HG03108 (cell line): ENCODE measurements around the gene CRTAC1.

Source experiments
- ATAC-seq: cut with Tn5 transposase; IDR thresholded peaks from one replicate; pipeline ENCODE4 v1.9.1; 2021; ENCODE audit warnings: moderate library complexity; ENCODE audit not compliant: unreplicated experiment

CRTAC1 gene

DNA sequence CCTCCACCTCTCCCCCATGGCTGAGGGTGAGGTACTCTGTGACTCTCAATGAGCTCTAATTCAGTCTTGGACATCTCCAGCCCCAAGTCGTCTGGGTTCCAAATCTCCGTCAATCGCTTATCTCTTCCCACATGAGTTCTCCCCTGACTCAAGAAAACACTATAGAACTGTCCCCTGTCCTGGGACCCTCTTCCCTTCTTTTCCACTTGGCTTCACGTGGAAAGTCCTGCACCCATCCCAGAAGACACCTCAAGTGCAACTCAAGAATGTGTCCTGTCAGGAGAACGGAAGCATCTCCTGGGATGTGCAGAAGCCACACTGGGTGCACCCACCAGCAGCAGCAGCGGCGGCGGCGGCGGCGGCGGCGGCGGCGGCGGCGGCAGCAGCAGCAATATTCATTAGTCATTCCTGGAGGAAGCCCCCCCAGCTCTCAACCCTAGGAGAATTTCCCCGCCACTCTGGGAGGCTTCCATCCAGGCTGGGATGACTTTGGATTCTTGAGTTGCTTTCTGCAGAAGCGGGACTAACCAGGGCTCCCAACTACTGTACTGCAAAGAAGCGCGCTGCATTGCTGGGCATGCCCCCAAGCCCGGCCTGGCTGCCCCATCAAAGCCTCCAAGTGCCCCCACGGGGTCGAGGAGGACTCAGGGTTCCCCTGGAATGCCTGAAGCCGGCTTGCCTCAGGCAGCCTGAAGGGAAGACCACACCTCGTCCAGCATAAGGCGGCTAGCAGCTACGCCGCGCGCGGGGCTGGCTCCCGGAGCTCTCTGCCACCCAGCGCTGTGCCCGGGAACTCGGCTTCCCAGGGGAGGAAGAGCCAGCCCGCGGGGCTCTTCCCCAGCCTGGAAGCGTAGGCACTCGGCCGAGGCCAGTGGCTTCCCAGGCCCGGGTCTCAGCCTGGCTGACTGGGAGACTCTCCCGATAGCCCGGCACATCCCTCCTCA lies 1.0 kb downstream of the CRTAC1 start:
- ATAC-seq = no peak

DNA sequence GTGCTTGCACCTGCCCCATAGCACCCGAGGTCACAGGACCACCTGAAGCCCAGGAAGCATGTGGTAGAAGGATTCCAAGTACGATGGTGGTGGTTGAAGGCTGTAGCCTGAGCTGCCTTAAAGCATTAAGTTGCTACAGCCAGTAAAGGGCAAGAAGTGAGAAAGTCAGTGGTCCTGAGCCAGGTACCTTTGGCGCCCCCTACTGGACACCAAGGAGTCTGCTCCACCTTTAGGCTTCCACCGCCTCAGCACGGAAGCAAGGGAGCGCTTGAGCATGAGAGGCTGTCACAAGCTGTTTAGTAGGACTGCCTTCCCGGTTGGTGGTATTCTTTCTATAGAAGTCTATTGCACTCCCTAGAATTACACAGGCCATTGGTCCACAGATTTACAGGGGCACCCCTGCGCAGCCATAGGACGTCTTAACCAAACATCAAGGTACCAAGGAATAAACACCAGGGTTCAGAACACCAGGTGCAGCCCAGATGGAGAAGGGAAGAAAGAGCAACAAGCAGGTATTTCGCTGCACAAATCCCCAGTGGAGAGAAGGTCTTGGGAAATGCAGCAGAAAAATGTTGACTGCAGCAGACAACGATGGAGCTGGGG lies 2.2 kb downstream of the CRTAC1 start:
- no peak for ATAC-seq

DNA sequence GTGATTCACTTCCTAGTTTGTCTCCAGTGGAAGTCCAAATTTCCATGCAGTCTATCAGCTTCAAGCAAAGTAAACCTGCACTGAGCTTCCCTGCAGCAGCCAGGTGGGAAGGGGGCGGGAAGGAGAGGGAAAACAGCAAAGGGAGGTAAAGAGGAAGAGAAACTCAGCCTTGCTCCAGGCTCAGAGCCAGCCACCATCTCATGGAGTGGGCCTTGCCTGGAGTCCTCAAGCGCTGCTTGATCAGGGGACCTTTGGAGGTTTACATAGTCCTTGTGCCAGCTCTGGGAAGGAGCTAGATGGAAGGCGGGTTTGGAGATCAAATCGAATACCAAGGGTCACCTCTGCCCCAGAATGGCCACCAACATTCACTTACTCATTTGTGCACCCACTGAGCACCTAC lies 7.4 kb downstream of the CRTAC1 start:
- no peak for ATAC-seq

DNA sequence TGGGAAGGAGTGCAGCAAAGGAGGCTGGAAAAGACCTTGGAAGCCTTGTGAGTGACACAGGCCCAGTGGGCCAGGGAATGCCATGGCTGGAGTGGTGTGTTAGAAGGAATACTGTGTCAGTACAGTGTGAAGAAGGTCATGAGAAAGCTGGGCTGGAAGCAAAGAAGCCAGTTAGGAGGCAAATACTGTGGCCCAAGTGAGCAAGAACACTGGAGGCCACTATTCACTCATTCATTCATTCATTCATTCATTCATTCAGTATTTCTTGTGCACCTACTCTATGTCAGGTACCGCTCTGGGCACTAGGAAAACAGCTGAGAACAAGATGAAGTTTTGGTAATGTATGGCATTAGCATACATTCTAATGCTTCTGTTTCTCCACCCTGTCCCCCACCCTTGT lies 9.6 kb downstream of the CRTAC1 start:
- ATAC-seq = no peak

DNA sequence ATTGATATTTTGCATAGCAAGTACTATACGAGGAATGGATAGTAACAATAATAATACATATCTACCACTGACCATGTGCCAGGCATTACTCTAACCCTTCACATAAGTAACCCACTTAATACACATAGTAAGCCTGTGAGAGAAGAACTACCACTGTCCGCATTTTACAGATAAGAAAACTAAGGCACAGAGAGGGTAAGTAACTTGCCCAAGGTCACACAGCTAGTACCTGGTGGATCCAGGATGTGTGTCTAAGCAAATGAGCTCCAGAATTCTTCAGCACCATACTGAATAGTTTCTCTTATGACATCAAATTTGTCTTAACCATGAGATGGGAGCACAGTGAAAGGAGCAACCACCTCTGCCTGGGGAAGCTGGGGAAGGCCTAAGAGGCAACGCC lies 10.2 kb downstream of the CRTAC1 start:
- no peak for ATAC-seq

DNA sequence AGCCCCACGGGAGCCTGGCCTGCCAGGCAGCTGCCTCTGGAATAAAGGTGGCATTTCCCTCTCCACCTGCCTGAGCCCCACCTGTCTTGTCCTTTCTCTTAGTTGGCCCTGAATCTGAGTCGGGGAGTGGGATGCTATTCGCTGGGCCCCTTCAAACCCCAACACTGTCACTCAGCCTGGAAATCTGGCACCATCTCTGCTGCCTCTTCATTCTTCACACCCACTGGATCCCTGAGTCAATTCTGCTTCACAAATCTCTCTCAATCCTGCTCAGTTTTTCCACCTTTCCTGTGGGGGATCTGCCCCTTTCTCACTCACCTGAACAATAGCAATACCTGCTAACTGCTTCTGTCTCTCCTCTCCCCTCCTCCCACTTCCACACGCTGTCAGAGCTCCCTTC lies 10.6 kb downstream of the CRTAC1 start:
- ATAC-seq = no peak

DNA sequence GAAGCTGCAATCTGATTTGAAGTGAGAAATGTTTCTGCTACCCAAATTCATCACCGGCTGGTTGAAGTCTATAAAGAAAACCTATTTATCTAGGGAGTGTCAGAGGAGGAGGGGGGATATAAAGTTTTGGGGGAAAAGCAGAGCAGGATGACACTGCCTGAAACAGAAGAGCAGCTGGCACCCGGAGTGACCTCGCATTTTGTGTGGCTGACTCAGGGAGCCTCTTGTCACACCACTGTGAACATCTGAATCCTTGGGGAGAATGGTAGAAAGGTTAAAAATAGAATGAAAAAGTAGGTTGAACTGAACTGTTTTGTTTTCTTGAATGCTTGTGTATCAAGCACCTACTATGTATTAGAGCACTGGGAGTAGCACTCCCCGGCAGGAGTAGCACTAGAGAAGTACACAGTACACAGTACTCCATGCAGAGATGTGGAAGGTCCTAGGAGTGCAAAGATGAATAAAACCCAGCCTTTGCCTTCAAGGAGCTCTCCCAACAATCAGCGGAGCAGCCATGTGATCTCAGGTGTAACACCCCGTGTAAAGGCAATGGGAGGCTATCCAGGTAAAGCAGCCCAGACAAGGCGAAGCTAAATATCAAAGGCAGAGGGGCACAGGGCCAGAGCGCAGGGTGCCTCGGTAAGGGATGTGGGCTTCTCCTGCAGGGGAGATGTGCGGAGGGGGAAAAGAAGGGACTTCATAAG lies 13.5 kb downstream of the CRTAC1 start:
- ATAC-seq = no peak

DNA sequence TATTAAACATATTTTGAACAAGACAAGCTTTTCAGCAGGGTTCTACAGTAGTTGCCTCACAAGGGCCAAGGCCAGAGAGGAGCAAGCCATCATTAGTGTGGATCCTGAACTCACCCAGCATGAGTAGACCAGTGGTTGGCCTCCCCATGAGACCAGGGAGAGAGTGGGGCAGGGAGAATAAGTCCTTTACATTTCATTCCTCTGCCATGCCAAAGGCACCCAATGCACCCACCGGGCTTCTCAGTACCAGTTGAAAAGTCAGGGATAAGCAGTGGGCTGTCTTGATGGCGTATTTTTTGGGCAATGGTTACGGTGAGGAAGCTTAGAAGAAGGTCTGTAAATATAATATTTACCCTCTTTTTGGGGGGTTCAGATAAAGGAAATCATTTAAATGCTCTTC lies 16.6 kb downstream of the CRTAC1 start:
- no peak for ATAC-seq

DNA sequence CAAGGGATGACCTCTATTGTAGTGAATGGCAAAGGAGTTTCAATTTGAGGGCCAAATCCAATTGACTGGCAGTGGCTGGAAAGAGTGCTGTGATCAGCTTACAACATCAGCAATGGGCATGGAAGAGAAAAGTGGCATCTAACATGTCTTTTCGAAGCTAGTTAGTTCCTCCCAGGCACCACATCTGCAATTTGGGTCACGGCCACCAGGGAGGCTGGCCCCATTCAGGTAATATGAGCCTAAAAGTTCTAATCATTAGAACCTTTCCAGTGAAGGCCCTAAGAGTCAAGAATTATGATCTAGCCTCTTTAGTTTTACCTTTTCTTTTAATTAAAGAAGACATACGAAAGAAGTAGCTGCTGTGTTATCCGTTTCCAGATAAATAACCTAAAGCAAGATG lies 17.3 kb downstream of the CRTAC1 start:
- no peak for ATAC-seq

DNA sequence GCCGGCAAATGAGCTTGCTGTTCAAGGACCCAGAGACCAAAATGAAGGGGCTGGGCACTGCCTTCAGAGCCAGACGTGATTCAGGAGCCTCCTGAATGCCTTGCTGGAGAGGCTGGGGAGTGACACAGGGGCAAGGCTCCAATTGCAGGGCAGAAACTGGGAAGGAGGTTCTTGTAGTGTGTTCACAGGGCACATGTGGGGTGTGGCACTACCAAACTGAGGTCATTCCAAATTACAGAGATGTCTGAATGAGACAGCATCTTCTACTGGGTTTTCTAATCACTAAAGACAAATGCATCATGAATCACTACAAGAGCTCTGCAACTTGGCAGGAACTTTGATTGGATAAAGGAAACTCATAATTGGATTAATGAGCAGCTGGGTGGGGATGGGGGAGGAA lies 17.8 kb downstream of the CRTAC1 start:
- ATAC-seq = no peak

DNA sequence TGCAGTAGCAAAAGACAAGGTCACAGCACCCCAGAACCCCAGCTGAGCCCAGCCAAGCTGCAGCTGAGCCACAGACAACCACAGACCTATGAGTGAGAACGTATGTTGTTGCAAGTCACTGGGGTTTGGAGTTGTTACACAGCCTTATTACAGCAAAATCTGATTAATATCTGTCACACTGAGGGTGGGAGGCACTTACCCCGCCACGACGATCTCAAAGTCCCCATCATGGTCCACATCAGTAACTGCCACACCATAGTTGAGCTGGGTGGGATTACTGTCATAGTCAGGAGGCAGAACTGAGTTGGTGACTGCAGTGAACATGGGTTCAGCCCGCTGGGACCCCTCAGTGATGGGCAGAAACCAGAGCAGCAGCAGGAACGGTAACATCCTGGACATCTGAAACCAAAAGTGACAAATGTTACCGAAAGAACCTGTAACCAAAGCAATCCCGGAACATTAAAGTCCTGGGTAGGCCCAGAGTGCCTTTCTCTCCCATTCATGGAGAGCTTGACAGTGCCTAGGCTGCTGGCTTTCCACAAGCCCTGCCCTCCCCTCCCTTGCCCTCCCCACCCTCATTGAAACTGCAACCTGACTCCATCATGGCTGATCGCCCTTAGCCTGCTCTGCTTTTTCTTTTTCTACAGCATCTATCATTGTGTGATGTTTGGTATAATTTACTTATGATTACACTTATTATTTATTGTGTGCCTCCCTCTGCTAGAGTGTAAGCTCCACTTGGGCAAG lies 19.3 kb downstream of the CRTAC1 start:
- ATAC-seq = no peak

DNA sequence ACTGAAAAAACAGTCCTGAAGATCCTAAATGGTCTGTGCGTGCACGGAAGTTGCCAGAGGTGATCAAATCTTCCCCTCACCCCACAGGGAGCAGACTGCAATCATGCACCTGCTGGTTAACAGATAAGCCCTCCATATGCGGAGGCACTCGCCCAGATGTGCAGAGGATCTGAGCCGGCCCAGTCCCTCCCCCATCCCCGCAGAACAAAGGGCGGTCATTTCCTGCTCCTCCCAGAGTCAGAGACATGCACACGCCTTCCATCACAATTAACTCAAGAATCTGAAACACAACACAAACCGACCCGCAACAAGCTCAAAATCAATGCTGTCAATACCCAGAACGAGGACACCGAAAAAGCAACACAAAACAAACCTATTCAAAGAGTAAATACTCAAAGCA lies 24.2 kb downstream of the CRTAC1 start:
- ATAC-seq = no peak

DNA sequence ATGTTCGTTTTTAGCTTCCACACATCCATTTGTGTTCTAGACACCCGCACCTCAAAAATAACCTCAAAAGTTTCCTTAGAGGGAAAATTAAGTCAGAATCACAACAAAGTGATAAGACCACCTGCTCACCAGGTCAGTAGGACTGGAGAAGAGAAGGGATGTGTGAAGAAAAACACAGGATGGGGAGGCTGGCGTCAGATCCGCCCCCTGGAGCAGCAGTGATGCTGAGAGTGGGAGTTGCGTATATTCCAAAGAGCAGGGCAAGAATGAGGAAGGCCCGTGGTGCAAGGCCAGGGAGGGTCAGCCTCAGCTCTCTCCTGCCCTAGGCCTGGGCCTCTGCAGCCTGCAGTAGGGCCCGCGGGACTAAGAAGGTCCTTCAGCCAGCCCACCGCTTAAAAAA lies 28.7 kb downstream of the CRTAC1 start:
- no peak for ATAC-seq

DNA sequence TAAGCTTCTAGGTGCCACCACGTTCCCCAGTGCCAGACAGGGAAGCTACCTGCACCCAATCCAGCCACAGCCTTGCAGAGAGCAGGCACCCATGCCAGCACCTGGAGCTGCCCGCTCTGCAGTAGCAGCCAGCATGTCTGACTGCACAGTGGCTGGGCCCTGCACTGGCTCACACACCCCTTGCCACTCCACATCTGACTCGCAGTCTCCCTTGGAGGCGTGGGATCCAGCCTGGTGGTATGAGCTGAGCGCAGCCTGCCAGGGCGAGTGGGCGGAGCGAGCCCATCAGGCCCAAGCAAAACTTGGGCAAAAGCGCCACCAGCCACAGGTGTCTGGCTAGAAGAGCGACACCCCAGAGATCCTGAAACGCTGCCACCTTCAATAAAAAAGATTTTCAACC lies 30.1 kb downstream of the CRTAC1 start:
- ATAC-seq = no peak

DNA sequence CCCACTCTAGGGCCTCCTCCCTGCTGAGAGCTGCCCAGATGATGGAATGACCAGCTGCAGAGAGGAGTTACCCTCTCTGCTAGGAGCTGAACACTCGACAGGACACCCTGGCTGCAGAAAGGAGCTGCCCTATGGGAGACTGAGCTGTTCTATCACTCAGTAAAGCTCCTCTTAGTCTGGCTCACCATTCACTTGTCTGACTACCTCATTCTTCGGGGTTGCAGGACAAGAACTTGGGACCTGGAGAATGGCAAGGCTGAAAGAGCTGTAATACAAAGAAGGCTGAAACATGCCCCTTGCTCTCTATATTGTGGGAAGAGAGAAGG lies 30.5 kb downstream of the CRTAC1 start:
- no peak for ATAC-seq

DNA sequence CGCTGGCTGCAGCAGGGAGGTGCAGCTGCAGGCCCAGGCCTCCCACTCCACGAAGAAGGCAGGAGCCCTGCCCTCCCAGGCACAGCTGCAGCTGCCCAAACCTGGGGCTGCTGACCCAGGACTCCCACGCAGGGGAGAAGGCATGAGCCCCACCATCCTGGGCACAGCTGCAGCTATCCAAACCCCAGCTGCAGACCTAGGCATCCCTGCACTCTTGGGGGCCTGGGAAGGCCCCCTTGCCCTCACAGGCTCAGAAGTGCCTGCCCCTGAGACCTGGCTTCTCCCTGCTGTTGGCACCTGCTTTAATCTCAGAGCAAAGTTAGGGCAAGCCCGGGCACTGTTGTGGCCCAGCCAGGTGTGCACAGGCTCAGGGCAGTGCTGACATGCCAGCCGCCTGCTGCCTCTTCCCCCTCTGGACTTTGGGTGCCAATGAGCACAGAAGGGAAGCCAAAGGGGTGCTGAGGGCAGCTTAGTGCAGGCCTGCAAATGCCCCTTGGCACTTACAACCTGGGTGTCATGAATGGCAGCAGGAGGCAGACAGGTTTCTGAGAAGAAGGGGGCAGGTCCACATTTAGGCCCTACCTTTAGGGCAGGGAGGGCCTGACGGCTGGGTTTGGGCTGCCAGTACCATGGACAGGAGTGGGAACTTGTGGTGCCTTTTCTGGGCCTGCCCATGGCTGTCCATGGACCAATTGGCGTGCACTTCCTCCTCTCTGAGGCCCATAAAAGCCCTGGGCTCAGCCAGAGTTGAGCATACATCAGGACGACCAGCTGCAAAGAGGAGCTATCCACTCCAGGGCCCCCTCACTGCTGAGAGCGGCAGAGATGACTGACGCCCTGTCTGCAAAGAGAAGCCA lies 31.1 kb downstream of the CRTAC1 start:
- ATAC-seq = no peak

DNA sequence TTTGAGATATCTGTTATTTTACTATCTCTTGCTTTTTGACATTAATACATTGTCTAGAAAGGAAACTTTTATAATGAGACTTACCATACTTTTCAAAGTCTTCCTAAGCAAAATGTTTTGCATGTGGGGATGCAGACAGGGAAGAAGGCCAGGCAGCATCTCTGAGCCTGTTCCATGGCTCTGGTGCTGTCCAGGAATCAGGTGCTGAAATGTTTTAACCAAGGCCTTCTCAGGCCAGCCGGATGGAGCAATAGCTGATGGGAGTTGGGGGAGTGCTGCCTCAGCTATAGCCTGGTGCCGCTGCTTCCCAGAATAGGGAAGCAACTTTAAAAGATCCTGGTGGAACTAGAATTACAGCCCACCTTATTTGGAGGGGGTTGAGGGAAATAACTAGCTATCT lies 38.5 kb downstream of the CRTAC1 start:
- no peak for ATAC-seq

DNA sequence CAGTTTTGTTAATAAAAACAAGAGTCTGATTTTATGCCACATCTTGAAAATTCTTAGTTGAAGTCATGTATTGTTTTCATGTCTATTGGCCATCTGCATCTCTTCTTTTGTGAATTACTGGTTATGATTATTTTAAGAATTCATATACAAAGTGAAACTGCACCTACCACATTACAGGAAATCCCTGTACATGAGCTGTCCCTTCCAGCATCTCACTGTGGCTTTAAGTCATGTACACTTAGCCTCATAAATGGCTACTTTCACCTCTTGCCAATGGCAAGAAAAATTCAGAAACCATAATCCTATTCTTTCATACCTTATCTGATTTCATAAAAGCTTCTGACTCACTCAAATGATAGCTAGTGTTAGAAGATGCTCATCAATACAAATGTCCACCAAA lies 48.6 kb downstream of the CRTAC1 start:
- ATAC-seq = no peak

DNA sequence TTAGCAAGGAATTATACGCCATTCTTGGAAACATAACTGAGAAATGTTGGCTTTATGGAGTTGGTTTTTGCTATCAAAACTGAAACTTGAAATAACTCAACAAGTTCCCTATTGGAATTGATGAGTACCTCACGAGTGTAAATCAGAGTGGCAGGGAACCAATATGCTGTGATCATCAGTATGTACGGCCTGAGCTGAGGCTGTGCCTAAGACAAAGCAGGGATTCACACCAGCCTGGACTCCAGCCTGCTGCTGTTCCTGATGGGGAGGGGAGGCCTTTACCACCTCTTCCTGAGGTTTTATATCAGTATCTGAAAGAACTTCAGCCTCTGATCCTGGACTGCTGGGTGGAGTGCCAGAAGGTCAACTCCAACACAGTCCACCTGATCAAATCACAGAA lies 52.7 kb downstream of the CRTAC1 start:
- ATAC-seq = no peak

DNA sequence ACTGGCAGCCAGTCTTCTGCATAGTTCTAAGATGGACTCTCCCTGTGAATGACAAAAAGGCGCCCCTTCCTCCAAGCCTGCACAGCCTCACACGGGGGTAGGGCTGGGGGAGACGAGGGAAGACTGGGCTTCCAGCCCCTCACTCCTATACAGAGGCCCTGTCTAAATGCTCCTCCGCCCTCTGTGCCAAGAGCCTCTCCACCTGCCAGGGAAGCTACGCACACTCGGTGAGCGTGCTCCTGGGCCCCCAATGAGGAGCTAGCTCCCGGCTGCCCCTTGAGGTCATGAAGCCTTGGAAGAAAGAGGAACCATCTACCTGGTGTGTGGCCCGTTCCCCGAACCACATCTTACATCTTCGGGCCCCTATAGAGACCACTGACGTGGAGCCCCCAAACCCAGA lies 54.8 kb downstream of the CRTAC1 start:
- no peak for ATAC-seq
